B cell (primary cell): ENCODE data around the gene NDUFB7. TPM values are rescaled to one million over a fixed set of nuclear protein-coding genes. Genes with fewer than 3 reads are reported as not detected.
A peak's percentile ranks its signal among the peaks of the same experiment; 100 is the strongest.

Experiments used
- ATAC-seq: fragments of 200-7000 bp; cut with Tn5 transposase; one replicate; pipeline ENCODE4 v1.10.0; 2021; ENCODE audit warnings: low read depth, mild to moderate bottlenecking, moderate number of reproducible peaks, moderate library complexity
- CTCF ChIA-PET: fragments of 350-600 bp; sonication (Branson Sonifier 250); formaldehyde crosslinking; loops from one replicate; lab custom pipeline; 2021; ENCODE audit warnings: antibody characterized with exemption, inconsistent platforms; lab: Charles Lee
- POLR2A ChIA-PET: fragments of 350-600 bp; sonication (Branson Sonifier 250); formaldehyde crosslinking; loops from one replicate; lab custom pipeline; 2021; ENCODE audit warnings: antibody characterized with exemption; lab: Charles Lee
- DNase-seq: peaks from one replicate; pipeline ENCODE4 v3.0.0; 2013
- H2AFZ ChIP-seq: 2 replicates; pipeline ENCODE4 v1.6.1; 2012; ENCODE audit warnings: mild to moderate bottlenecking, low read depth, low read length; ENCODE audit not compliant: insufficient read depth, poor library complexity, severe bottlenecking
- H3K27ac ChIP-seq, 2 donors: 1 replicate in 1 of 2; 2 replicates in 1 of 2; pipeline ENCODE4 v1.5.1; 2012 to 2013; ENCODE audit warnings: low read length in 2 of 2, mild to moderate bottlenecking in 2 of 2, moderate library complexity in 1 of 2
- H3K27me3 ChIP-seq, 4 experiments: fragments of 200-600 bp in 1 of 4; sonication (generic) in 1 of 4; replicated peaks in 1 of 4; 1 replicate in 2 of 4; 2 replicates in 2 of 4; pipeline versions ENCODE4 v1.6.1 to v1.7.0; 2013 to 2016; ENCODE audit warnings: low read length in 3 of 4, mild to moderate bottlenecking in 2 of 4, mixed read lengths in 1 of 4, moderate library complexity in 1 of 4; ENCODE audit not compliant: insufficient read depth in 4 of 4, control insufficient read depth in 3 of 4; ENCODE audit errors: control extremely low read depth in 1 of 4
- H3K36me3 ChIP-seq, 2 experiments: replicated peaks in 1 of 2; 1 replicate in 1 of 2; 2 replicates in 1 of 2; pipeline versions ENCODE4 v1.6.1 to v1.7.1; 2013; ENCODE audit warnings: low read length in 1 of 2; ENCODE audit not compliant: insufficient read depth in 2 of 2, control insufficient read depth in 1 of 2; ENCODE audit errors: control extremely low read depth in 1 of 2, extremely low read depth in 1 of 2
- H3K4me1 ChIP-seq, 2 donors: fragments of 200-600 bp in 1 of 2; sonication (generic) in 1 of 2; 1 replicate in 1 of 2; 2 replicates in 1 of 2; pipeline versions ENCODE4 v1.5.1 to v1.6.1; 2013 to 2017; ENCODE audit warnings: low read length in 2 of 2; ENCODE audit not compliant: control insufficient read depth in 2 of 2, insufficient read depth in 2 of 2
- H3K4me2 ChIP-seq: replicated peaks from 2 replicates; pipeline ENCODE3; 2012; ENCODE audit warnings: mild to moderate bottlenecking, low read depth, low read length; ENCODE audit not compliant: poor library complexity, severe bottlenecking
- H3K4me3 ChIP-seq, 5 experiments: fragments of 200-600 bp in 1 of 5; sonication (generic) in 1 of 5; 1 replicate in 3 of 5; 2 replicates in 2 of 5; pipeline versions ENCODE4 v1.5.1 to v1.7.0; 2011 to 2016; ENCODE audit warnings: low read length in 4 of 5, mild to moderate bottlenecking in 4 of 5, low read depth in 2 of 5, control low read depth in 1 of 5, moderate library complexity in 1 of 5; ENCODE audit not compliant: insufficient read depth in 1 of 5; ENCODE audit errors: control extremely low read depth in 1 of 5, extremely low read depth in 1 of 5
- H3K79me2 ChIP-seq: fragments of 200-600 bp; sonication (generic); one replicate; pipeline ENCODE4 v1.6.0; 2016; ENCODE audit warnings: low read length; ENCODE audit not compliant: control insufficient read depth, insufficient read depth
- H3K9ac ChIP-seq: fragments of 200-600 bp; sonication (generic); 2 replicates; pipeline ENCODE4 v1.6.1; 2017; ENCODE audit warnings: mild to moderate bottlenecking, low read length, moderate library complexity
- H3K9me3 ChIP-seq, 3 donors: one replicate each; pipeline versions ENCODE4 v1.6.1 to v1.7.1; 2013; ENCODE audit warnings: low read length in 2 of 3; ENCODE audit not compliant: control insufficient read depth in 2 of 3, insufficient read depth in 1 of 3; ENCODE audit errors: control extremely low read depth in 1 of 3
- H4K20me1 ChIP-seq: 2 replicates; pipeline ENCODE4 v1.6.0; 2012; ENCODE audit warnings: mild to moderate bottlenecking, low read length; ENCODE audit not compliant: insufficient read depth, control insufficient read depth, poor library complexity, severe bottlenecking
- H3K27ac Mint-ChIP-seq: one replicate; pipeline ENCODE4 v1.8.0; 2021; ENCODE audit warnings: mixed read lengths
- H3K27me3 Mint-ChIP-seq: one replicate; pipeline ENCODE4 v1.8.0; 2021; ENCODE audit warnings: mixed read lengths
- H3K4me1 Mint-ChIP-seq: one replicate; pipeline ENCODE4 v1.8.0; 2021; ENCODE audit warnings: mixed read lengths
- H3K4me3 Mint-ChIP-seq: one replicate; pipeline ENCODE4 v1.8.0; 2021; ENCODE audit warnings: mixed read lengths
- H3K9me3 Mint-ChIP-seq: one replicate; pipeline ENCODE4 v1.8.0; 2022; ENCODE audit warnings: mixed read lengths; ENCODE audit not compliant: insufficient read depth
- EZH2 ChIP-seq: IDR thresholded peaks from 2 replicates; pipeline ENCODE4 v1.6.1; 2012; ENCODE audit warnings: borderline replicate concordance, low read depth, mild to moderate bottlenecking, moderate library complexity, low read length; ENCODE audit not compliant: insufficient read depth, poor library complexity, severe bottlenecking
- WGBS: methylation state at CpG from one replicate; pipeline ENCODE4 v1.1.5; 2013; ENCODE audit warnings: missing lambda C conversion rate; ENCODE audit not compliant: insufficient coverage; 5-methylcytosine and 5-hydroxymethylcytosine counted together
- intact Hi-C: fragments of 100-400 bp; cut with micrococcal nuclease; formaldehyde crosslinking; loops from one replicate; pipeline ENCODE4 v1.10.0; 2022
- polyA plus RNA-seq: library from polyadenylated mRNA; depleted of rRNA; stranded (reverse); fragments of >200 nt; gene quantifications from 2 replicates; pipeline ENCODE4 v1.2.3, GENCODE V29; 2012
- total RNA-seq, 2 donors: library from RNA; stranded (reverse); fragments of 120-200 nt in 1 of 2; gene quantifications; 1 replicate in 1 of 2; 2 replicates in 1 of 2; pipeline versions ENCODE4 v1.2.3 to v1.2.4, GENCODE V29; 2013 to 2022
- TF ChIP-seq, protein P1 (sequence below): fragments of 200-600 bp; IDR thresholded peaks from one replicate; pipeline ENCODE4 v1.8.0; 2022; ENCODE audit warnings: antibody characterized with exemption, mild to moderate bottlenecking

Gene NDUFB7
- total and polyA plus RNA-seq, 2 donors (not counting 1 experiment from before 2014, with no cell fraction given): 71.5 to 168 TPM

DNA sequence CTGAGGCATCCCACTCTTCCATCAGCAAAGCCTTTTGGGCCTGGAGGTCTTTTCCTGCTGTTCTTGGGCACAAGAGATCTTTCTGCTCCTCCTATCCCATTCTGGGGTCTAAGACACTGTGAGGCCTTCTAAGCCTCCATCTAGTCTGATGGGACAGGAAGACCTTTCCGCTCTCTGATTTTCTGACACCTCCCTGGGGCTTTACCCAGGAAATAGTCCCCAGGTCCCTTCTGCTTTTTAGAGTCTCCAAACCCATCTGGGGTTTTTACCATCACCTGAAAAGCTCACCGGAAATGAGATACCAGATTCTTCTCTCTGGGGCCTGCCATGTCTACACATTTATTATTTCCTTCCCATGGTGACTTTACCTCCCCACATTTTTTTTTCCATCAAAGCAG is 32.1 kb upstream of the NDUFB7 start:
- TF ChIP-seq, protein P1, sequence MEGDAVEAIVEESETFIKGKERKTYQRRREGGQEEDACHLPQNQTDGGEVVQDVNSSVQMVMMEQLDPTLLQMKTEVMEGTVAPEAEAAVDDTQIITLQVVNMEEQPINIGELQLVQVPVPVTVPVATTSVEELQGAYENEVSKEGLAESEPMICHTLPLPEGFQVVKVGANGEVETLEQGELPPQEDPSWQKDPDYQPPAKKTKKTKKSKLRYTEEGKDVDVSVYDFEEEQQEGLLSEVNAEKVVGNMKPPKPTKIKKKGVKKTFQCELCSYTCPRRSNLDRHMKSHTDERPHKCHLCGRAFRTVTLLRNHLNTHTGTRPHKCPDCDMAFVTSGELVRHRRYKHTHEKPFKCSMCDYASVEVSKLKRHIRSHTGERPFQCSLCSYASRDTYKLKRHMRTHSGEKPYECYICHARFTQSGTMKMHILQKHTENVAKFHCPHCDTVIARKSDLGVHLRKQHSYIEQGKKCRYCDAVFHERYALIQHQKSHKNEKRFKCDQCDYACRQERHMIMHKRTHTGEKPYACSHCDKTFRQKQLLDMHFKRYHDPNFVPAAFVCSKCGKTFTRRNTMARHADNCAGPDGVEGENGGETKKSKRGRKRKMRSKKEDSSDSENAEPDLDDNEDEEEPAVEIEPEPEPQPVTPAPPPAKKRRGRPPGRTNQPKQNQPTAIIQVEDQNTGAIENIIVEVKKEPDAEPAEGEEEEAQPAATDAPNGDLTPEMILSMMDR: no peak
- no peak for TF ChIP-seq EZH2
- peaks cover 46% of the 10 kb centered on the region for H3K79me2 ChIP-seq
- H3K27me3 ChIP-seq: no peaks in the 10 kb centered on the region
- CTCF ChIA-PET: interaction anchor here (1.2 to 5.2 kb wide), 6 partner anchors 9 to 82 kb away, joined by 3 to 56 read pairs (median 9); partner anchors contain the start of gene NDUFB7
- peak overlapping the region; percentile 50 for H3K9ac ChIP-seq
- Mint-ChIP-seq H3K4me1 (peaks cover 63% of the 10 kb centered on the region), H3K4me3 (peak overlapping the region; percentile 67), H3K27ac (peak overlapping the region; percentile 83), H3K9me3 (no peaks in the 10 kb centered on the region), H3K27me3 (no peaks in the 10 kb centered on the region)
- POLR2A ChIA-PET: interaction anchor here (0.5 to 2.8 kb wide), 8 partner anchors 9 to 617 kb away, joined by 3 to 19 read pairs (median 6); partner anchors contain the start of gene ZNF333
- no peak overlapping the region for H2AFZ ChIP-seq
- H4K20me1 ChIP-seq: no peaks in the 10 kb centered on the region
- intact Hi-C loops: loop anchor here (1.0 to 2.0 kb wide), 5 partner anchors 10 to 83 kb away; partner anchors contain the start of gene CLEC17A
- peak overlapping the region in 2 of 5 experiments; percentile 22 to 26 for H3K4me3 ChIP-seq
- peaks cover 0 to 6% (median 0%) of the 10 kb centered on the region in 3 donors for H3K9me3 ChIP-seq
- peaks cover 1 to 58% of the 10 kb centered on the region in 2 experiments for H3K36me3 ChIP-seq
- peak overlapping the region; percentile 84 for H3K4me2 ChIP-seq
- peak overlapping the region; percentile 85 to 94 for H3K27ac ChIP-seq
- 7% methylated on average over 2 of the region's 2 CpGs for WGBS
- H3K4me1 ChIP-seq: peaks cover 54% of the 10 kb centered on the region in 2 donors
- ATAC-seq (peak; percentile 90), DNase-seq (peak; percentile 89)

DNA sequence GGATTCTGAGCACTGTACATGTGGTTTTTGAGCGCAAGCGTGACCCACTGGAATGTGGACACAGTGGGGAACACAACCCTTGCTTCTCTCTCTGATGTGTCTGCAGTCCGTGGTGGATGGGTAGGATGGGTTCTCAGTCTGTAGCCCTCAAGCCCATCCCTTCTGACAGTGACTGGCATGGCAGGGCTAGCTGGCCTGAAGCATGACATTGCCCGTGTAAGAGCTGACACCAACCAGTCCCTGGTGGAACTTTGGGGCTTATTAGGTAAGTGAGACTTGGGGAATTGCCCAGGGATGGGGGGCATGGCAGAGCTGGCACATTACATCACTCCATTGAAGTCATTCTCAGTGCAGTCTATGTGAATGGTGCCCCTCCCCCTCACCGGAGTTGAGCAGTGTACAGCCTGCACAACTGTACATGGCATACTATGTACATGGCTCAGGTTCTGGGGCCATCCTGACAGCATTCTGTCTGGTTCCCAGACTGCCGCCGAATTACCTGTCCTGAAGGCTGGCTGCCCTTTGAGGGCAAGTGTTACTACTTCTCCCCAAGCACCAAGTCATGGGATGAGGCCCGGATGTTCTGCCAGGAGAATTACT is 27.8 kb upstream of the NDUFB7 start:
- Histone ChIP-seq H3K9me3 (peaks cover 0 to 6% (median 0%) of the 10 kb centered on the region in 3 donors), H3K27ac (peak overlapping the region in 1 of 2 donors; percentile 54), H2AFZ (no peak overlapping the region), H3K27me3 (no peaks in the 10 kb centered on the region), H3K9ac (no peak overlapping the region), H3K4me3 (no peak overlapping the region), H3K4me2 (no peak overlapping the region), H3K4me1 (peaks cover 36 to 37% of the 10 kb centered on the region in 2 donors), H3K79me2 (peaks cover 51% of the 10 kb centered on the region), H4K20me1 (peaks cover 33% of the 10 kb centered on the region), H3K36me3 (peaks cover 2 to 77% of the 10 kb centered on the region in 2 experiments)
- ChIA-PET CTCF (interaction anchor here (0.7 to 2.2 kb wide), 2 partner anchors 25 to 47 kb away, joined by 3 to 8 read pairs; no protein-coding TSS in a partner anchor), POLR2A (interaction anchor here (0.9 kb wide), 1 partner anchor 16 kb away, joined by 3 read pairs; no protein-coding TSS in a partner anchor)
- Mint-ChIP-seq H3K9me3 (peaks cover 6% of the 10 kb centered on the region), H3K4me1 (peaks cover 52% of the 10 kb centered on the region), H3K27ac (peak overlapping the region; percentile 56), H3K4me3 (no peak overlapping the region), H3K27me3 (no peaks in the 10 kb centered on the region)
- intact Hi-C loops: no loop called here
- DNase-seq (no peak), ATAC-seq (no peak)
- TF ChIP-seq, protein P1: no peak
- TF ChIP-seq EZH2: no peak
- 95% methylated on average over 7 of the region's 8 CpGs for whole genome bisulfite sequencing
